Suprapubic skin (tissue), 3 donors: ENCODE measurements around the gene AWAT2.

Experiments used
- POLR2AphosphoS5 ChIP-seq, 3 donors: sonication (generic); formaldehyde crosslinking; IDR thresholded peaks; one replicate each; pipeline ENCODE4 v1.6.1; 2017; ENCODE audit warnings: antibody characterized with exemption in 3 of 3
- TF ChIP-seq, protein P1 (sequence below), 2 donors: fragments of 200-600 bp in 1 of 2; fragments of 450-650 bp in 1 of 2; sonication (generic) in 1 of 2; IDR thresholded peaks; one replicate each; pipeline ENCODE4 v1.5.1; 2016 to 2019; ENCODE audit warnings: antibody characterized with exemption in 2 of 2, mild to moderate bottlenecking in 1 of 2, moderate library complexity in 1 of 2

DNA sequence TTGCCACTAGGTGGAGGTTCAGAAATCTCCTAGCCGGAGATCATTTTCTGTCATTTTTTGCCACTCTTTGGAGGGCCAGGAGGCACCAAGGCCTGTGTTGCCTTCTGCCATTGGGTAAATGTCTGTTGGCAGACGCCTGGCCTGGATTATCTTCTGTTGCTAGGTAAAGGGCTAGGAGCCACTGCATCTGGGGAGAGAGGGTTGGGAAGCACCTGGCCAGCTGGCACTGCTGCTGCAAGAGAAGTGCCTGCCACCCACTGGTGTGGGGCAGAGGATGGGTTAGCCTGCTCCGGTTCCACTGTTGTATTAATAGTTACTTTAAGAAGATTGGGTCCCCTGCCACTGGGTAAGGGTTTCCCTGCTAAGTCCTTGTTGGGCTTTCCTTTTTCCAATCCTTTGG is 58.1 kb downstream of the AWAT2 start:
- TF ChIP-seq, protein P1, sequence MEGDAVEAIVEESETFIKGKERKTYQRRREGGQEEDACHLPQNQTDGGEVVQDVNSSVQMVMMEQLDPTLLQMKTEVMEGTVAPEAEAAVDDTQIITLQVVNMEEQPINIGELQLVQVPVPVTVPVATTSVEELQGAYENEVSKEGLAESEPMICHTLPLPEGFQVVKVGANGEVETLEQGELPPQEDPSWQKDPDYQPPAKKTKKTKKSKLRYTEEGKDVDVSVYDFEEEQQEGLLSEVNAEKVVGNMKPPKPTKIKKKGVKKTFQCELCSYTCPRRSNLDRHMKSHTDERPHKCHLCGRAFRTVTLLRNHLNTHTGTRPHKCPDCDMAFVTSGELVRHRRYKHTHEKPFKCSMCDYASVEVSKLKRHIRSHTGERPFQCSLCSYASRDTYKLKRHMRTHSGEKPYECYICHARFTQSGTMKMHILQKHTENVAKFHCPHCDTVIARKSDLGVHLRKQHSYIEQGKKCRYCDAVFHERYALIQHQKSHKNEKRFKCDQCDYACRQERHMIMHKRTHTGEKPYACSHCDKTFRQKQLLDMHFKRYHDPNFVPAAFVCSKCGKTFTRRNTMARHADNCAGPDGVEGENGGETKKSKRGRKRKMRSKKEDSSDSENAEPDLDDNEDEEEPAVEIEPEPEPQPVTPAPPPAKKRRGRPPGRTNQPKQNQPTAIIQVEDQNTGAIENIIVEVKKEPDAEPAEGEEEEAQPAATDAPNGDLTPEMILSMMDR (IDR thresholded peaks at IDR 0.05) = no peak
- no peak for TF ChIP-seq POLR2AphosphoS5 (IDR thresholded peaks at IDR 0.05)
